Measurements from ENCODE around the gene KY. TPM values are rescaled to one million over a fixed set of nuclear protein-coding genes. Genes with fewer than 3 reads are reported as not detected.

Gene KY
- polyA plus RNA-seq, 1 donor (not counting 4 experiments of a cell fraction or from before 2014, with no cell fraction given), result not detected

GRCh38 chr3:134693226-134693625 is 42.4 kb upstream of the KY start:
- no peak overlapping the region for H3K4me3 ChIP-seq (ENCODE audit: control insufficient read depth in 2 of 3, extremely low read depth in 1 of 3, insufficient read depth in 2 of 3, low read depth in 1 of 3, low read length in 3 of 3)
- no peaks in the 10 kb centered on the region for H4K20me1 ChIP-seq (ENCODE audit: control insufficient read depth, extremely low read depth, insufficient read depth, low read length)
- H3K79me2 ChIP-seq (ENCODE audit: control insufficient read depth, insufficient read depth, low read length), result no peaks in the 10 kb centered on the region
- H3K9ac ChIP-seq (ENCODE audit: control insufficient read depth, extremely low read depth, insufficient read depth, low read length), result no peak overlapping the region
- FAIRE-seq (no peak), DNase-seq (ENCODE audit: low read depth, low spot score) (no peak)
- TF ChIP-seq EZH2 (IDR thresholded peaks at IDR 0.05; ENCODE audit: low read length) (no peak), CTCF (optimal IDR thresholded peaks at IDR 0.05 in 1 of 3, IDR thresholded peaks at IDR 0.05 in 1 of 3, conservative IDR thresholded peaks at IDR 0.05 in 1 of 3; ENCODE audit: extremely low read depth in 1 of 3, insufficient read depth in 2 of 3, low read length in 3 of 3) (no peak)
- dilution Hi-C loops (cut with MboI; ENCODE audit: extremely low pct_ligation_motif_present, low sequenced_read_pairs), result no loop called here
- no peak overlapping the region for H2AFZ ChIP-seq (ENCODE audit: control insufficient read depth, low read length)
- no peak overlapping the region for H3K4me2 ChIP-seq (ENCODE audit: control insufficient read depth, extremely low read depth, insufficient read depth, low read depth, low read length)
- H3K9me1 ChIP-seq (ENCODE audit: control insufficient read depth, extremely low read depth, insufficient read depth, low read length), result no peaks in the 10 kb centered on the region
- no peaks in the 10 kb centered on the region for H3K9me3 ChIP-seq (ENCODE audit: control insufficient read depth, low read depth, low read length)
- H3K4me1 ChIP-seq (ENCODE audit: control insufficient read depth, extremely low read depth, insufficient read depth, low read length), result peaks cover 21% of the 10 kb centered on the region
- H3K27me3 ChIP-seq (ENCODE audit: control insufficient read depth, extremely low read depth, insufficient read depth, low read length), result no peaks in the 10 kb centered on the region
- no peaks in the 10 kb centered on the region for H3K36me3 ChIP-seq (ENCODE audit: control insufficient read depth in 2 of 2, extremely low read depth in 1 of 2, insufficient read depth in 2 of 2, low read length in 2 of 2)
- no peak overlapping the region for H3K27ac ChIP-seq (ENCODE audit: control insufficient read depth, insufficient read depth, low read length)

GRCh38 chr3:134690226-134690625 is 39.4 kb upstream of the KY start:
- peaks cover 14% of the 10 kb centered on the region for H3K4me1 ChIP-seq (ENCODE audit: control insufficient read depth, extremely low read depth, insufficient read depth, low read length)
- H3K9me1 ChIP-seq (ENCODE audit: control insufficient read depth, extremely low read depth, insufficient read depth, low read length), result no peaks in the 10 kb centered on the region
- no peak for DNase-seq (ENCODE audit: low read depth, low spot score)
- H3K79me2 ChIP-seq (ENCODE audit: control insufficient read depth, insufficient read depth, low read length), result no peaks in the 10 kb centered on the region
- TF ChIP-seq CTCF (optimal IDR thresholded peaks at IDR 0.05 in 1 of 3, IDR thresholded peaks at IDR 0.05 in 1 of 3, conservative IDR thresholded peaks at IDR 0.05 in 1 of 3; ENCODE audit: extremely low read depth in 1 of 3, insufficient read depth in 2 of 3, low read length in 3 of 3) (no peak), EZH2 (IDR thresholded peaks at IDR 0.05; ENCODE audit: low read length) (no peak)
- H3K9me3 ChIP-seq (ENCODE audit: control insufficient read depth, low read depth, low read length), result no peaks in the 10 kb centered on the region
- H2AFZ ChIP-seq (ENCODE audit: control insufficient read depth, low read length), result no peak overlapping the region
- H3K9ac ChIP-seq (ENCODE audit: control insufficient read depth, extremely low read depth, insufficient read depth, low read length), result no peak overlapping the region
- H3K27ac ChIP-seq (ENCODE audit: control insufficient read depth, insufficient read depth, low read length), result no peak overlapping the region
- H4K20me1 ChIP-seq (ENCODE audit: control insufficient read depth, extremely low read depth, insufficient read depth, low read length), result no peaks in the 10 kb centered on the region
- no peaks in the 10 kb centered on the region for H3K27me3 ChIP-seq (ENCODE audit: control insufficient read depth, extremely low read depth, insufficient read depth, low read length)
- dilution Hi-C loops (cut with MboI; ENCODE audit: extremely low pct_ligation_motif_present, low sequenced_read_pairs), result no loop called here
- no peak overlapping the region for H3K4me3 ChIP-seq (ENCODE audit: control insufficient read depth in 2 of 3, extremely low read depth in 1 of 3, insufficient read depth in 2 of 3, low read depth in 1 of 3, low read length in 3 of 3)
- no peak for FAIRE-seq
- no peak overlapping the region for H3K4me2 ChIP-seq (ENCODE audit: control insufficient read depth, extremely low read depth, insufficient read depth, low read depth, low read length)
- H3K36me3 ChIP-seq (ENCODE audit: control insufficient read depth in 2 of 2, extremely low read depth in 1 of 2, insufficient read depth in 2 of 2, low read length in 2 of 2), result no peaks in the 10 kb centered on the region

Measured in keratinocyte (primary cell).